Ascending aorta (tissue), 2 donors: Measurements from ENCODE around the gene TPPP. TPM values are rescaled to one million over a fixed set of nuclear protein-coding genes. Genes with fewer than 3 reads are reported as not detected.

Experiments
- DNase-seq, 2 donors: peaks; one replicate each; pipeline ENCODE4 v3.0.0-alpha.2; 2019; ENCODE audit warnings: low spot score in 2 of 2
- H3K27ac ChIP-seq, 2 donors: fragments of 200-600 bp; sonication (generic); one replicate each; pipeline ENCODE4 v1.5.1; 2016 to 2017; ENCODE audit warnings: mild to moderate bottlenecking in 1 of 2
- H3K27me3 ChIP-seq: fragments of 200-600 bp; sonication (generic); one replicate; pipeline ENCODE4 v1.5.1; 2017
- H3K36me3 ChIP-seq, 2 donors: fragments of 200-600 bp; sonication (generic); one replicate each; pipeline ENCODE4 v1.5.1; 2016
- H3K4me1 ChIP-seq, 2 donors: fragments of 200-600 bp; sonication (generic); one replicate each; pipeline ENCODE4 v1.5.1; 2016 to 2017; ENCODE audit warnings: mild to moderate bottlenecking in 1 of 2
- H3K4me3 ChIP-seq, 2 donors: fragments of 200-600 bp; sonication (generic); one replicate each; pipeline ENCODE4 v1.5.1; 2016 to 2017; ENCODE audit warnings: mild to moderate bottlenecking in 1 of 2
- H3K9me3 ChIP-seq, 2 donors: fragments of 200-600 bp; sonication (generic); one replicate each; pipeline ENCODE4 v1.5.1; 2016
- intact Hi-C: fragments of 100-400 bp; cut with DNase I; formaldehyde crosslinking; loops from one replicate; pipeline ENCODE4 v1.15.1; 2023
- total RNA-seq: library from RNA; depleted of rRNA; stranded (reverse); fragments of >200 nt; gene quantifications from one replicate; pipeline ENCODE4 v1.1.0, GENCODE V29; 2016
- TF ChIP-seq, protein P1 (sequence below), 3 experiments: fragments of 200-600 bp in 2 of 3; fragments of 450-650 bp in 1 of 3; sonication (generic) in 2 of 3; IDR thresholded peaks; one replicate each; pipeline ENCODE4 v1.5.1; 2016 to 2019; ENCODE audit warnings: antibody characterized with exemption in 3 of 3, mild to moderate bottlenecking in 1 of 3, moderate library complexity in 1 of 3

The TPPP gene
- total RNA-seq, 1 donor from 2014 or later: 13.8 TPM

DNA sequence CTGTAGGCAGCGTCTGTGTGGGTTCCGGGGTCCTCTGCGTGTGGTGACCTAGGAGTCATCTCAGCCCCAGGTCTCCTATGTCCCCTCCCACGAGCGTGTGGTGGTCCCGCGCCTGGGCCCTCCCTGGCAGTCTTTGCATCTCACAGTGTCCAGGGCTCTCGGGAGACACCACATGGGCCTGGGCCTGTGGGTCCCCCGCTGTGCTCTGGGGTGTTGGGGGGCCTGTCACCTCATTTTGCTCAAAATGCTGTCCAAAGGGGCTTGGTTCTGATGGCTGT, 54.0 kb downstream of the TPPP start:
- Histone ChIP-seq H3K27me3 (no peaks in the 10 kb centered on the region), H3K36me3 (peaks cover 16 to 48% of the 10 kb centered on the region in 2 donors), H3K27ac (no peak overlapping the region), H3K4me1 (no peaks in the 10 kb centered on the region), H3K4me3 (no peak overlapping the region), H3K9me3 (no peaks in the 10 kb centered on the region)
- TF ChIP-seq, protein P1, sequence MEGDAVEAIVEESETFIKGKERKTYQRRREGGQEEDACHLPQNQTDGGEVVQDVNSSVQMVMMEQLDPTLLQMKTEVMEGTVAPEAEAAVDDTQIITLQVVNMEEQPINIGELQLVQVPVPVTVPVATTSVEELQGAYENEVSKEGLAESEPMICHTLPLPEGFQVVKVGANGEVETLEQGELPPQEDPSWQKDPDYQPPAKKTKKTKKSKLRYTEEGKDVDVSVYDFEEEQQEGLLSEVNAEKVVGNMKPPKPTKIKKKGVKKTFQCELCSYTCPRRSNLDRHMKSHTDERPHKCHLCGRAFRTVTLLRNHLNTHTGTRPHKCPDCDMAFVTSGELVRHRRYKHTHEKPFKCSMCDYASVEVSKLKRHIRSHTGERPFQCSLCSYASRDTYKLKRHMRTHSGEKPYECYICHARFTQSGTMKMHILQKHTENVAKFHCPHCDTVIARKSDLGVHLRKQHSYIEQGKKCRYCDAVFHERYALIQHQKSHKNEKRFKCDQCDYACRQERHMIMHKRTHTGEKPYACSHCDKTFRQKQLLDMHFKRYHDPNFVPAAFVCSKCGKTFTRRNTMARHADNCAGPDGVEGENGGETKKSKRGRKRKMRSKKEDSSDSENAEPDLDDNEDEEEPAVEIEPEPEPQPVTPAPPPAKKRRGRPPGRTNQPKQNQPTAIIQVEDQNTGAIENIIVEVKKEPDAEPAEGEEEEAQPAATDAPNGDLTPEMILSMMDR (IDR thresholded peaks at IDR 0.05): no peak
- intact Hi-C loops: no loop called here
- DNase-seq: no peak

DNA sequence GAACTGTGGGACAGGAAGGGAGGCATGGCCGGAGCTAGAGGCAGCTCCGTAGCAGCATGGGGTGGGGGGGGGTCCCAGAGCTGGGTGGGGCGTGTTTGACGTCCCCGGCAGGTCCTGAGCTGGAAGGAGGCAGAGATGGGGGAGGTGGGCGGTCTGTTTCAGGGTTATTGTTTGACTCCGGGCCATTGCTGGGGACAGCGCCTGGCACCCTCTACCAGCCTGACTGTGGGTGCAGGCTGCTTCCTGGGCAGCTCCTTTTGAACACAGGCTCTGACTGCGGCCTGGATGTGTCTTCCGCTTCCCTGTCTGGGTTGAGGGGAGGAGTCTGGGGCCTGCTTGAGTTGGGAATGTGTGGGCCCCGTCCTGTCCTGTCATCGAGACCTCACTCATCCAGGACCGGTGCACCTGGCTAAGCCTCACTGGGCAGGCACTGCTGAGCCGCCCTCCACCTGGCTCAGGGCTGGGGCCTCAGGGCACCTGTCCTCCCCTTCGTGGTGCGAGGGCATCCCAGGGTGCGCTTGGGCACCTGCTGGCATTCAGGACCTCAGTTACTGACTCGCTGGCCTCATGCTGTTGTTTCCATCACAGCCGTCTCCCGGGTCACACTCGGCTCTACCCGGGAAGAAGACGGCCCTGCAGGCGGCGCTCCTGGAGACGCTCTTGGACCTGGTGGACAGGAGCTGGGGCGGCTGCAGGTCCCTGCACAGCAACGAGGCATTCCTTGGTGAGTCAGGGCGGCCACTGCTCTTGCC, 54.5 kb downstream of the TPPP start:
- DNase-seq: no peak
- Histone ChIP-seq H3K9me3 (no peaks in the 10 kb centered on the region), H3K27ac (no peak overlapping the region), H3K27me3 (no peaks in the 10 kb centered on the region), H3K4me3 (no peak overlapping the region), H3K4me1 (no peaks in the 10 kb centered on the region), H3K36me3 (peaks cover 16 to 48% of the 10 kb centered on the region in 2 donors)
- intact Hi-C loops: no loop called here
- TF ChIP-seq, protein P1 (IDR thresholded peaks at IDR 0.05): no peak

DNA sequence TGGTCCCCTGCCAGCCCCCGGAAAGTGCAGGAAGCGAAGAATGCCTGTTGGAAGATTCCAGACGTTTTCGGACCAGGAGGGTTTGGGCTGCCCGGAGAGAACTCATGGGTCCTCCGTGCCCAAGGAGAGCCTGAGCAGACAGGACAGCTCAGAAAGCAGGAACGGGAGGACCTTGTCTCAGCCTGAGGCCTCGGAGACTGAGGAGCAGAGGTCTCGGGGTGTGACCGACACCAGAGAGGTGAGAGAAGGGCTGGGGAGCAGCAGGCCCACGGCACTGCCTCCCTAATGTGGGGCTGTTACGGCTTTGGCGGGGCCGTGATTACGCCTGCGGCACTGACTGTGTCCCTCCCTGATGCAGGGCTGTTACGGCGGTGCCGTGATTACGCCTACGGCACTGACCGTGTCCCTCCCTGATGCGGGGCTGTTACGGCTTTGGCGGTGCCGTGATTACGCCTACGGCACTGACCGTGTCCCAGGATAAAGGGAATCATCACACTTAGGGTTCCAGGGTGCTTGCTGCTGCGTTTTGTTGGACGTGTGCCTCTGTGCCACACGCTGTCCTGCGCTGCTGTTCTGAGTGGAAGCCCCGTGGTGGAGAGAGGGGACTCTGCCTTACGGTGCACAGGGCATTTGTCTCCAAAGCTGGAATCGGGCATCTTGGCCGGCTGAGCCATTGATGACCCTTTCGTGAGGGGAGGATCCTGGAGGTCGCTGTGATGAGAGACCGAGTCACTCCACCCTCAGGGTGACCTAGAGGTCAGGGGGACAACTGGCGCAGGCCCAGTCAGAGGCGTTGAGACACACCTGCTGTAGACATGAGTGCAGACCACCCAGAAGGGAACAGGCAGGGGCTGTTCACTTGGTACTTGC, 55.3 kb downstream of the TPPP start:
- DNase-seq: no peak
- Histone ChIP-seq H3K4me1 (no peaks in the 10 kb centered on the region), H3K36me3 (peaks cover 16 to 48% of the 10 kb centered on the region in 2 donors), H3K9me3 (no peaks in the 10 kb centered on the region), H3K27ac (no peak overlapping the region), H3K27me3 (no peaks in the 10 kb centered on the region), H3K4me3 (no peak overlapping the region)
- intact Hi-C loops: no loop called here
- TF ChIP-seq, protein P1 (IDR thresholded peaks at IDR 0.05): no peak

DNA sequence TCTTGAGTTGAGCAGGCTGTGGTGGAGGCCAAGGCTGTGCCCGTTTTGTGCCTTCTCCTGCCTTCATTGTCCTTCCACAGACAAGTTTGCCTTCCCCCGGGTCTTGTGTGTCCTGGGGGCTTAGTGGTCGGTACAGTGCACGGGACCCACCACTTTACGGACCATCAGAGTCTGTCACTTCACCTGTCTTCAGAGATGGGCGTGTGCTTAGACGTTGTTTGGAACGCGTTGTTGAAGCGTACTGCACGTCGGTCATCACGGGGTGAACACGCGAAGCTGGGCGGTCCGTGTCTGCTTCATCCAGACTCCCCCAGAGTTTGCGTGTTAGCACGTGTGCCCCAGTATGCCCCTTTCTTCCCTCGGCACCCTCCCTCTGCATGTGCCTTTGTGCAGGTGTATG, 56.2 kb downstream of the TPPP start:
- no peak overlapping the region for H3K4me3 ChIP-seq
- H3K9me3 ChIP-seq: no peaks in the 10 kb centered on the region
- no peaks in the 10 kb centered on the region for H3K27me3 ChIP-seq
- no peak overlapping the region for H3K27ac ChIP-seq
- no peaks in the 10 kb centered on the region for H3K4me1 ChIP-seq
- peaks cover 16 to 48% of the 10 kb centered on the region in 2 donors for H3K36me3 ChIP-seq
- TF ChIP-seq, protein P1 (IDR thresholded peaks at IDR 0.05): no peak
- intact Hi-C loops: no loop called here
- DNase-seq: no peak

DNA sequence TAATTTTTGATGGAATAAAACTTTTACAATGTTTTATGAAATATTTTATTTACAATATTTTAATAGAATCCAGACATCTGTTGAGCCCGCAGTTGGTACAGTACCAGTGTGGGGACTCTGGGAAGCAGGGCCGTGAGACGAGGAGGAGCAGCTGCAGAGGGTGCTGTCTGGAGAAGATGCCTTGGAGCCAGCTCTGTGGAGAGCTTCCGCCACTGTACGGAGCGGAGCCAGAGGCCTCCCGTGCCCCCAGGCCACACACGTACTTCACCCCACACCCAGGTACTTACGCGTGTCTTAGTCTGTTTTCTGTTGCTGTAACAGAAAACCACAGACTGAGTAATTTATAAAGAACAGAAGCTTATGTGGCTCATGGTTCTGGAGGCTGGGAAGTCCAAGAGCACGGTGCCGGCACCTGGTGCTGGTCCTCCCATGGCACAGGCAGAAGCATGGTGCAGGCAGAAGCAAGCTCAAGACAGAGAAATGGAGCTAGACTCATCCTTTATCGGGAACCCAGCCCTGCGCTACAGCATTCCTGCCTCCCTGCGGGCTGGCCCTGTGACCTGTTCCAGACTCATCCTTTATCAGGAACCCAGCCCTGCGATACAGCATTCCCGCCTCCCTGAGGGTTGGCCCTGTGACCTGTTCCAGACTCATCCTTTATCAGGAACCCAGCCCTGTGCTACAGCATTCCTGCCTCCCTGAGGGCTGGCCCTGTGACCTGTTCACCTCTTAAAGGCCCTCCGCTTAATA, 57.7 kb downstream of the TPPP start:
- no peaks in the 10 kb centered on the region for H3K9me3 ChIP-seq
- intact Hi-C loops: no loop called here
- H3K27me3 ChIP-seq: no peaks in the 10 kb centered on the region
- no peaks in the 10 kb centered on the region for H3K4me1 ChIP-seq
- H3K4me3 ChIP-seq: no peak overlapping the region
- no peak overlapping the region for H3K27ac ChIP-seq
- TF ChIP-seq, protein P1 (IDR thresholded peaks at IDR 0.05): no peak
- H3K36me3 ChIP-seq: peaks cover 11 to 39% of the 10 kb centered on the region in 2 donors
- DNase-seq: no peak
